Non-pigmented ciliary epithelial cell (primary cell): ENCODE measurements around the gene NSMCE4A.
"Not testable (repeated sequence)": the region's sequence is repeated elsewhere in the genome, so short reads cannot be mapped to it uniquely, and the experiment has no call there.

Source experiments
- DNase-seq: peaks from one replicate; pipeline ENCODE4 v3.0.0-alpha.2; 2010; ENCODE audit warnings: low read depth

NSMCE4A gene

GRCh38 chr10:121935702-121936101 is 39.3 kb downstream of the NSMCE4A start:
- DNase-seq, result no peak

- not testable (repeated sequence) for DNase-seq
These were observed 44.5 kb downstream of the NSMCE4A start for GRCh38 chr10:121930268-121931085.

- not testable (repeated sequence) for DNase-seq
These were observed 45.3 kb downstream of the NSMCE4A start for GRCh38 chr10:121929585-121930267.

- no peak for DNase-seq
These were observed 46.5 kb downstream of the NSMCE4A start for GRCh38 chr10:121928528-121928884.

- peak; percentile 40 for DNase-seq
These were observed 47.0 kb downstream of the NSMCE4A start, which contains the start of gene ATE1 for GRCh38 chr10:121927841-121928527. TSS of gene ATE1 (minus strand) at chr10:121928031. CDS start at chr10:121927949, 82 bp downstream.

GRCh38 chr10:121927318-121927840 is 47.6 kb downstream of the NSMCE4A start:
- no peak for DNase-seq

GRCh38 chr10:121926671-121927317 is 48.2 kb downstream of the NSMCE4A start:
- no peak for DNase-seq

DNA sequence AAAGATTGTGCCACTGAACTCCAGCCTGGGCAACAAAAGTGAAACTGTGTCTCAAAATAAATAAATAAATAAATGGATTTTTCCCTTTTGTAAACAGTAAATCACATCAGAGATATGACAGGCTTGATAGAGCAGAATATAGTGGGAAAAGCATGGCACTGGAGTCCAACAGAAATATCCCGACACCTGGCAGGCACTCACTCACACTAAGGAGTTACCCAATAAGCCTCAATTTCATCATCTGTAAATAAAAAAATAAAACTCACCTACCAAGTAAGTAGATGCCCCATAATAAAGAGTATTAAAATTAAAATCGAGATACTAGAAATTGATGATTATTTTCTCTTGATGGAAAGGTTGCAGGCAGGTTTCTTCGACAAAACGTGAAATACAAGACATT is 48.9 kb downstream of the NSMCE4A start:
- DNase-seq, result no peak

- no peak for DNase-seq
These were observed 53.6 kb downstream of the NSMCE4A start for GRCh38 chr10:121921238-121921931.

DNA sequence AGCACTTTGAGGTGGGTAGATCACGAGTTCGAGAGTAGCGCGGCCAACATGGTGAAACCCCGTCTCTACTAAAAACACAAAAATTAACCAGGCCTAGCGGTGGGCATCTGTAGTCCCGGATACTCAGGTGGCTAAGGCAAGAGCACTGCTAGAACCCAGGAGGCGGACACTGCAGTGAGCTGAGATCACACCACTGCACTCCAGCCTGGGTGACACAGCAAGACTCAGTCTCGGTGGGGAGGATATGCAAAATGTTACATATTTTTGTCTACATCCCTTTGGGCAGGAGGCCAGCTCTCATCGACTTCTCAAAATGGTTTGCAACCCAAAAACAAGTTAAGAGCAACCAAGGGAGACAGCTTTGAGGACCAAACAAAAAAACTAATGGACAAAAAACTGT is 55.4 kb downstream of the NSMCE4A start:
- no peak for DNase-seq

DNA sequence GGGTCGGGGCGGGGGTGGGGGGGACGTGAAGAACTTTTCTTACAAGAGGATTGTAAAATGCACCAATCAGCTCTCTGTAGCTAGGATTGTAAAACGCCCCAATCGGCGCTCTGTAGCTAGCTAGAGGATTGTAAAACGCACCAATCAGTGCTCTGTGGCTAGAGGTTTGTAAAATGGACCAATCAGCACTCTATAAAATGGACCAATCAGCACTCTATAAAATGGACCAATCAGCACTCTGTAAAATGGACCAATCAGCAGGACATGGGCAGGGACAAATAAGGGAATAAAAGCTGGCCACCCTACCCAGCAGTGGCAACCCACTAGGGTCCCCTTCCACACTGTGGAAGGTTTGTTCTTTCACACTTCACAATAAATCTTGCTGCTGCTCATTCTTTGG is 56.2 kb downstream of the NSMCE4A start:
- not testable (repeated sequence) for DNase-seq

GRCh38 chr10:121914661-121915060 is 60.4 kb downstream of the NSMCE4A start:
- no peak for DNase-seq

- no peak for DNase-seq
These were observed 63.7 kb downstream of the NSMCE4A start for GRCh38 chr10:121911421-121911697.

- DNase-seq, result no peak
These were observed 64.2 kb downstream of the NSMCE4A start for GRCh38 chr10:121910673-121911420.
